GM19372 (cell line): ENCODE measurements around the gene ZNF316.
"Not testable (repeated sequence)": the region's sequence is repeated elsewhere in the genome, so short reads cannot be mapped to it uniquely, and the experiment has no call there.

ENCODE experiments used
- ATAC-seq: cut with Tn5 transposase; IDR thresholded peaks from one replicate; pipeline ENCODE4 v1.9.1; 2021; ENCODE audit warnings: mild to moderate bottlenecking, low read depth, moderate library complexity; ENCODE audit not compliant: unreplicated experiment

ZNF316 gene

GRCh38 chr7:6644728-6645127 lies 7.6 kb downstream of the ZNF316 start:
- ATAC-seq = no peak

GRCh38 chr7:6646465-6646864 lies 9.3 kb downstream of the ZNF316 start:
- no peak for ATAC-seq

GRCh38 chr7:6647080-6647479 lies 10.0 kb downstream of the ZNF316 start:
- no peak for ATAC-seq

GRCh38 chr7:6647541-6647940 lies 10.4 kb downstream of the ZNF316 start:
- ATAC-seq = no peak

- no peak for ATAC-seq
Measured at GRCh38 chr7:6648066-6648814, 11.1 kb downstream of the ZNF316 start.

GRCh38 chr7:6648815-6649104 lies 11.6 kb downstream of the ZNF316 start:
- ATAC-seq = no peak

GRCh38 chr7:6649241-6649961 lies 12.3 kb downstream of the ZNF316 start:
- ATAC-seq = no peak

- ATAC-seq = no peak
Measured at GRCh38 chr7:6650086-6650485, 13.0 kb downstream of the ZNF316 start.

GRCh38 chr7:6650521-6651011 lies 13.4 kb downstream of the ZNF316 start:
- ATAC-seq = no peak

GRCh38 chr7:6651851-6652445 lies 14.8 kb downstream of the ZNF316 start:
- ATAC-seq = no peak

GRCh38 chr7:6652446-6653011 lies 15.4 kb downstream of the ZNF316 start:
- ATAC-seq = no peak

GRCh38 chr7:6653071-6654003 lies 16.2 kb downstream of the ZNF316 start:
- no peak for ATAC-seq

GRCh38 chr7:6654113-6654841 lies 17.2 kb downstream of the ZNF316 start:
- no peak for ATAC-seq

- no peak for ATAC-seq
Measured at GRCh38 chr7:6654842-6655610, 17.9 kb downstream of the ZNF316 start.

GRCh38 chr7:6655636-6656385 lies 18.7 kb downstream of the ZNF316 start:
- ATAC-seq = no peak

- no peak for ATAC-seq
Measured at GRCh38 chr7:6656413-6656812, 19.3 kb downstream of the ZNF316 start.

GRCh38 chr7:6658618-6659345 lies 21.7 kb downstream of the ZNF316 start:
- ATAC-seq = no peak

- ATAC-seq = not testable (repeated sequence)
Measured at GRCh38 chr7:6670851-6671250, 33.7 kb downstream of the ZNF316 start.
